GM12878 (cell line): ENCODE data around the gene AVP. TPM values are rescaled to one million over a fixed set of nuclear protein-coding genes. Genes with fewer than 3 reads are reported as not detected.
"Not testable (repeated sequence)": the region's sequence is repeated elsewhere in the genome, so short reads cannot be mapped to it uniquely, and the experiment has no call there.

Experiments
- ATAC-seq: fragments of 200-7000 bp; cut with Tn5 transposase; 3 replicates; pipeline ENCODE4 v1.9.1; 2020; ENCODE audit warnings: mild to moderate bottlenecking, moderate library complexity
- BruUV-seq: library from RNA; stranded (reverse); fragments of 400-500 nt; replicated peaks from 2 replicates; lab custom pipeline; 2021; lab: Mats Ljungman, UMichigan
- CTCF ChIA-PET: fragments of 300-600 bp; sonication (Branson Sonifier 250); formaldehyde crosslinking; extraction: SDS; loops from one replicate; lab custom pipeline; 2021; ENCODE audit warnings: inconsistent platforms; lab: Yijun Ruan, JAX
- POLR2A ChIA-PET: fragments of 350-600 bp; formaldehyde crosslinking; extraction: SDS; loops from one replicate; lab custom pipeline; 2021; ENCODE audit warnings: inconsistent platforms; lab: Charles Lee
- RAD21 ChIA-PET: fragments of 300-600 bp; sonication (Branson Sonifier 250); formaldehyde crosslinking; loops from one replicate; lab custom pipeline; 2023; ENCODE audit warnings: antibody characterized with exemption; ENCODE audit not compliant: unreplicated experiment; lab: Charles Lee
- SMC1A ChIA-PET: fragments of 300-600 bp; sonication (Branson Sonifier 250); formaldehyde crosslinking; loops from one replicate; lab custom pipeline; 2023; ENCODE audit not compliant: unreplicated experiment, uncharacterized antibody; lab: Charles Lee
- DNase-seq: peaks from one replicate; pipeline ENCODE4 v3.0.0-alpha.2; 2011; ENCODE audit warnings: low read depth, low spot score
- FAIRE-seq: peaks from 3 replicates; lab custom pipeline; 2011; peaks lifted over from hg19 to GRCh38; lab: Jason Lieb, UNC
- H2AFZ ChIP-seq: 2 replicates; pipeline ENCODE4 v1.6.0; 2011; ENCODE audit warnings: low read depth, low read length, control low read depth; ENCODE audit not compliant: control insufficient read depth
- H3K27ac ChIP-seq: 2 replicates; pipeline ENCODE4 v1.5.1; 2011; ENCODE audit warnings: control low read depth; ENCODE audit not compliant: control insufficient read depth, insufficient read depth
- H3K27me3 ChIP-seq, 2 experiments: replicated peaks in 1 of 2; 2 replicates each; pipeline versions ENCODE4 v1.6.0 to v1.6.1; 2011; ENCODE audit warnings: low read length in 1 of 2; ENCODE audit not compliant: control insufficient read depth in 2 of 2, insufficient read depth in 2 of 2
- H3K36me3 ChIP-seq, 2 experiments: 2 replicates each; pipeline ENCODE4 v1.5.1; 2011; ENCODE audit warnings: low read length in 1 of 2; ENCODE audit not compliant: control insufficient read depth in 2 of 2, insufficient read depth in 2 of 2
- H3K4me1 ChIP-seq: 2 replicates; pipeline ENCODE4 v1.6.1; 2011; ENCODE audit warnings: mild to moderate bottlenecking, low read length, moderate library complexity, mixed read lengths; ENCODE audit not compliant: control insufficient read depth, insufficient read depth
- H3K4me2 ChIP-seq: 2 replicates; pipeline ENCODE4 v1.6.0; 2011; ENCODE audit warnings: control low read depth; ENCODE audit not compliant: control insufficient read depth, insufficient read depth
- H3K4me3 ChIP-seq: fragments of 200-600 bp; sonication (generic); 2 replicates; pipeline ENCODE4 v1.5.1; 2016
- H3K79me2 ChIP-seq: 2 replicates; pipeline ENCODE4 v1.6.0; 2011; ENCODE audit warnings: low read length; ENCODE audit not compliant: control insufficient read depth, insufficient read depth
- H3K9ac ChIP-seq: 2 replicates; pipeline ENCODE4 v1.8.0; 2011; ENCODE audit warnings: low read length, control low read depth, mixed read lengths; ENCODE audit not compliant: control insufficient read depth, insufficient read depth
- H3K9me3 ChIP-seq: replicated peaks from 3 replicates; pipeline ENCODE4 v1.5.1; 2011; ENCODE audit warnings: mild to moderate bottlenecking, low read length; ENCODE audit not compliant: control insufficient read depth, insufficient read depth
- H4K20me1 ChIP-seq: 2 replicates; pipeline ENCODE4 v1.6.0; 2011; ENCODE audit not compliant: control insufficient read depth, insufficient read depth
- ATF7 ChIP-seq: fragments of 450-650 bp; IDR thresholded peaks from 2 replicates; pipeline ENCODE4 v1.6.1; 2016; ENCODE audit warnings: low read depth, mild to moderate bottlenecking
- CEBPB ChIP-seq, 2 experiments: fragments of 150-350 bp in 1 of 2; IDR thresholded peaks; 2 replicates each; pipeline ENCODE4 v1.6.1; 2012 to 2014; ENCODE audit warnings: low read depth in 2 of 2, low read length in 2 of 2, borderline replicate concordance in 1 of 2, inconsistent platforms in 1 of 2
- SMC3 ChIP-seq: IDR thresholded peaks from 2 replicates; pipeline ENCODE4 v1.6.1; 2011; ENCODE audit warnings: low read length, improper control_type of control experiment, borderline replicate concordance
- WGBS: methylation state at CpG from one replicate; pipeline ENCODE4 v1.1.6; 2016; ENCODE audit warnings: low lambda C conversion rate; ENCODE audit not compliant: insufficient replicate concordance, insufficient coverage; ENCODE audit errors: missing lambda C conversion rate; 5-methylcytosine and 5-hydroxymethylcytosine counted together
- in situ Hi-C: fragments of 300-500 bp; cut with MboI; formaldehyde crosslinking; loops from 9 replicates; pipeline ENCODE4 v1.14.3; 2018; ENCODE audit warnings: mixed read lengths
- intact Hi-C: fragments of 100-400 bp; cut with micrococcal nuclease; formaldehyde crosslinking; loops from one replicate; pipeline ENCODE4 v1.14.2; 2022; ENCODE audit not compliant: unreplicated experiment
- polyA plus RNA-seq, 11 experiments: library from polyadenylated mRNA; depleted of rRNA in 4 of 11; unstranded in 6 of 11; stranded (reverse) in 5 of 11; fragments of >200 nt; fragmentation: Nextera tagmentation in 4 of 11; fragmentation: Illumina TruSeq in 1 of 11; extraction: Ambion mirVana in 4 of 11; extraction: Trizol in 1 of 11; gene quantifications; 1 replicate in 1 of 11; 2 replicates in 10 of 11; pipeline versions ENCODE4 v1.2.1 to v1.2.3, GENCODE V29; 2011 to 2016; ENCODE audit warnings: inconsistent platforms in 2 of 11, missing spikeins in 2 of 11, low read depth in 1 of 11
- total RNA-seq, 4 experiments: library from RNA; depleted of rRNA in 3 of 4; stranded (reverse); fragments of >200 nt in 3 of 4; fragmentation: Illumina TruSeq in 1 of 4; extraction: Trizol in 1 of 4; gene quantifications; 2 replicates each; pipeline versions ENCODE4 v1.2.1 to v1.2.3, GENCODE V29; 2013 to 2021
- TF ChIP-seq, protein P1 (sequence below), 3 experiments: IDR thresholded peaks in 2 of 3; conservative IDR thresholded peaks in 1 of 3; 2 replicates each; pipeline ENCODE4 v1.5.1; 2011; ENCODE audit warnings: low read depth in 3 of 3, low read length in 3 of 3, mild to moderate bottlenecking in 3 of 3, control low read depth in 2 of 3, moderate library complexity in 2 of 3, inconsistent platforms in 1 of 3, mixed read lengths in 1 of 3; ENCODE audit not compliant: control insufficient read depth in 2 of 3, insufficient read depth in 1 of 3; ENCODE audit errors: extremely low read depth in 1 of 3

AVP gene
- total and polyA plus RNA-seq, 10 of the 15 experiments (the other 5 are each of a cell fraction or from before 2014, with no cell fraction given) = not detected

DNA sequence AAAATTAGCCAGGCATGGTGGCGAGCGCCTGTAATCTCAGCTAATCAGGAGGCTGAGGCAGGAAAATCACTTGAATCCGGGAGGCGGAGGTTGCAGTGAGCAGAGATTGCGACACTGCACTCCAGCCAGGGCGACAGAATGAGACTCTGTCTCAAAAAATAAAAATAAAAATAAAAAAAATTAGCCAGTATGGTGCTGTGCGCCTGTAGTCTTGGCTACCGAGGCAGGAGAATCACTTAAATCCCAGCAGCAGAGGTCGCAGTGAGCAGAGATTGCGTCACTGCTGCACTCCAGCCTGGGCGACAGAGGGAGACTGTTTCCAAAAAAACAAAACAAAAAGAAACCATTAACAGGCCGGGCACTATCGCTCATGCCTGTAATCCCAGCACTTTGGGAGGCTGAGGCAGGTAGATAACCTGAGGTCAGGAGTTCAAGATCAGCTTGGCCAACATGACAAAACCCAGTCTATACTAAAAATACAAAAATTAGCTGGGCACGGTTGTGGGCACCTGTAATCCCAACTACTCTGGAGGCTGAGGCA is 33.4 kb upstream of the AVP start:
- BruUV-seq, H3K27ac ChIP-seq, H3K4me3 ChIP-seq, H3K27me3 ChIP-seq, H3K79me2 ChIP-seq, H3K4me1 ChIP-seq, H2AFZ ChIP-seq, H3K9ac ChIP-seq, H3K9me3 ChIP-seq, H3K36me3 ChIP-seq, in situ Hi-C loops: not testable (repeated sequence)
- ATAC-seq (peak; percentile 93), DNase-seq (peak; percentile 9), FAIRE-seq (peak; percentile 35)
- ChIA-PET RAD21 (interaction anchor here (1.0 kb wide), 1 partner anchor 76 kb away, joined by 3 read pairs; no protein-coding TSS in a partner anchor), POLR2A (interaction anchor here (0.6 kb wide), 1 partner anchor 104 kb away, joined by 8 read pairs; no protein-coding TSS in a partner anchor), CTCF (interaction anchor here (0.7 to 2.2 kb wide), 4 partner anchors 64 to 198 kb away, joined by 3 to 12 read pairs (median 6); no protein-coding TSS in a partner anchor), SMC1A (interaction anchor here (1.1 kb wide), 1 partner anchor 199 kb away, joined by 3 read pairs; no protein-coding TSS in a partner anchor)
- WGBS = 48% methylated on average over 14 of the region's 14 CpGs
- intact Hi-C loops = loop anchor here (5.0 kb wide), 1 partner anchor 199 kb away; no protein-coding TSS in a partner anchor
- 0 out of 2 replicates have a peak overlapping the region, but pooled peaks have one; percentile 22 for H3K4me2 ChIP-seq
- peak; percentile 93 for TF ChIP-seq ATF7
- TF ChIP-seq, protein P1, sequence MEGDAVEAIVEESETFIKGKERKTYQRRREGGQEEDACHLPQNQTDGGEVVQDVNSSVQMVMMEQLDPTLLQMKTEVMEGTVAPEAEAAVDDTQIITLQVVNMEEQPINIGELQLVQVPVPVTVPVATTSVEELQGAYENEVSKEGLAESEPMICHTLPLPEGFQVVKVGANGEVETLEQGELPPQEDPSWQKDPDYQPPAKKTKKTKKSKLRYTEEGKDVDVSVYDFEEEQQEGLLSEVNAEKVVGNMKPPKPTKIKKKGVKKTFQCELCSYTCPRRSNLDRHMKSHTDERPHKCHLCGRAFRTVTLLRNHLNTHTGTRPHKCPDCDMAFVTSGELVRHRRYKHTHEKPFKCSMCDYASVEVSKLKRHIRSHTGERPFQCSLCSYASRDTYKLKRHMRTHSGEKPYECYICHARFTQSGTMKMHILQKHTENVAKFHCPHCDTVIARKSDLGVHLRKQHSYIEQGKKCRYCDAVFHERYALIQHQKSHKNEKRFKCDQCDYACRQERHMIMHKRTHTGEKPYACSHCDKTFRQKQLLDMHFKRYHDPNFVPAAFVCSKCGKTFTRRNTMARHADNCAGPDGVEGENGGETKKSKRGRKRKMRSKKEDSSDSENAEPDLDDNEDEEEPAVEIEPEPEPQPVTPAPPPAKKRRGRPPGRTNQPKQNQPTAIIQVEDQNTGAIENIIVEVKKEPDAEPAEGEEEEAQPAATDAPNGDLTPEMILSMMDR (IDR thresholded peaks at IDR 0.05 in 2 of 3, conservative IDR thresholded peaks at IDR 0.05 in 1 of 3; ENCODE audit: control insufficient read depth in 2 of 3, extremely low read depth in 1 of 3, insufficient read depth in 1 of 3, low read depth in 3 of 3, low read length in 3 of 3) = peak; percentile 31 to 79 (median 65)
- TF ChIP-seq CEBPB (IDR thresholded peaks at IDR 0.05; ENCODE audit: borderline replicate concordance in 1 of 2, low read depth in 2 of 2, low read length in 2 of 2) = peak in 1 of 2 experiments; percentile 51; a peak in 1 of 4 replicates
- peak; percentile 44; the same call in 1 of the 2 replicates for TF ChIP-seq SMC3
- TF ChIP-seq, all 136 proteins: peak for 4; not testable (repeated sequence) for 132
- not testable (repeated sequence) for H4K20me1 ChIP-seq
